Activated T-helper 17 cell treated with anti-CD3 and anti-CD28 coated beads, Interleukin-2, amount 50 U/mL, for 72 hours (primary cell): ENCODE data around the gene NEK9. TPM values are rescaled to one million over a fixed set of nuclear protein-coding genes. Genes with fewer than 3 reads are reported as not detected.

Experiments
- ATAC-seq: fragments of 150-1000 bp; cut with Tn5 transposase; replicated peaks from 2 replicates; pipeline ENCODE4 v1.10.0; 2021; ENCODE audit warnings: mild to moderate bottlenecking, moderate library complexity
- H3K27ac Mint-ChIP-seq: one replicate; pipeline ENCODE4 v1.8.0; 2022; ENCODE audit warnings: mixed read lengths
- H3K27me3 Mint-ChIP-seq: one replicate; pipeline ENCODE4 v1.8.0; 2022; ENCODE audit warnings: mixed read lengths
- H3K36me3 Mint-ChIP-seq: one replicate; pipeline ENCODE4 v1.8.0; 2022; ENCODE audit warnings: low read depth, mild to moderate bottlenecking, mixed read lengths
- H3K4me1 Mint-ChIP-seq: one replicate; pipeline ENCODE4 v1.8.0; 2022; ENCODE audit warnings: mixed read lengths
- H3K4me3 Mint-ChIP-seq: one replicate; pipeline ENCODE4 v1.8.0; 2022; ENCODE audit warnings: mild to moderate bottlenecking, mixed read lengths
- H3K9me3 Mint-ChIP-seq: one replicate; pipeline ENCODE4 v1.8.0; 2022; ENCODE audit warnings: mixed read lengths
- total RNA-seq, 2 donors: library from RNA; stranded (reverse); gene quantifications; one replicate each; pipeline ENCODE4 v1.2.3, GENCODE V29; 2022

NEK9 gene
- total RNA-seq, 2 donors from 2014 or later: 49.4 to 52.4 TPM

- no peaks in the 10 kb centered on the region for H3K9me3 Mint-ChIP-seq
- no peak overlapping the region for H3K27ac Mint-ChIP-seq
- H3K36me3 Mint-ChIP-seq: peaks cover 97% of the 10 kb centered on the region
- H3K4me1 Mint-ChIP-seq: no peaks in the 10 kb centered on the region
- no peak for ATAC-seq
- H3K27me3 Mint-ChIP-seq: no peaks in the 10 kb centered on the region
- no peak overlapping the region for H3K4me3 Mint-ChIP-seq
Observed at GRCh38 chr14:75107186-75107585, 19.7 kb downstream of the NEK9 start.

- no peaks in the 10 kb centered on the region for H3K4me1 Mint-ChIP-seq
- peak overlapping the region; percentile 10 for H3K27ac Mint-ChIP-seq
- no peak for ATAC-seq
- no peaks in the 10 kb centered on the region for H3K9me3 Mint-ChIP-seq
- no peak overlapping the region for H3K4me3 Mint-ChIP-seq
- no peaks in the 10 kb centered on the region for H3K27me3 Mint-ChIP-seq
- H3K36me3 Mint-ChIP-seq: peaks cover 94% of the 10 kb centered on the region
Observed at GRCh38 chr14:75101491-75101890, 25.4 kb downstream of the NEK9 start.

GRCh38 chr14:75098682-75099081 is 28.2 kb downstream of the NEK9 start:
- H3K4me3 Mint-ChIP-seq: no peak overlapping the region
- H3K27ac Mint-ChIP-seq: no peak overlapping the region
- no peaks in the 10 kb centered on the region for H3K9me3 Mint-ChIP-seq
- H3K36me3 Mint-ChIP-seq: peaks cover 94% of the 10 kb centered on the region
- no peaks in the 10 kb centered on the region for H3K4me1 Mint-ChIP-seq
- ATAC-seq: no peak
- no peaks in the 10 kb centered on the region for H3K27me3 Mint-ChIP-seq

GRCh38 chr14:75098212-75098611 is 28.6 kb downstream of the NEK9 start:
- no peak overlapping the region for H3K27ac Mint-ChIP-seq
- H3K4me3 Mint-ChIP-seq: no peak overlapping the region
- no peaks in the 10 kb centered on the region for H3K27me3 Mint-ChIP-seq
- no peaks in the 10 kb centered on the region for H3K9me3 Mint-ChIP-seq
- H3K36me3 Mint-ChIP-seq: peaks cover 93% of the 10 kb centered on the region
- no peak for ATAC-seq
- no peaks in the 10 kb centered on the region for H3K4me1 Mint-ChIP-seq

GRCh38 chr14:75096959-75097358 is 29.9 kb downstream of the NEK9 start:
- Mint-ChIP-seq H3K27ac (no peak overlapping the region), H3K9me3 (no peaks in the 10 kb centered on the region), H3K4me1 (no peaks in the 10 kb centered on the region), H3K36me3 (peaks cover 94% of the 10 kb centered on the region), H3K27me3 (no peaks in the 10 kb centered on the region), H3K4me3 (no peak overlapping the region)
- ATAC-seq: no peak

GRCh38 chr14:75095690-75096089 is 31.2 kb downstream of the NEK9 start:
- peaks cover 94% of the 10 kb centered on the region for H3K36me3 Mint-ChIP-seq
- H3K4me1 Mint-ChIP-seq: no peaks in the 10 kb centered on the region
- no peak overlapping the region for H3K27ac Mint-ChIP-seq
- no peaks in the 10 kb centered on the region for H3K9me3 Mint-ChIP-seq
- ATAC-seq: no peak
- no peaks in the 10 kb centered on the region for H3K27me3 Mint-ChIP-seq
- H3K4me3 Mint-ChIP-seq: no peak overlapping the region

GRCh38 chr14:75094896-75095295 is 32.0 kb downstream of the NEK9 start:
- no peak overlapping the region for H3K4me3 Mint-ChIP-seq
- H3K9me3 Mint-ChIP-seq: no peaks in the 10 kb centered on the region
- H3K27me3 Mint-ChIP-seq: no peaks in the 10 kb centered on the region
- peaks cover 95% of the 10 kb centered on the region for H3K36me3 Mint-ChIP-seq
- ATAC-seq: no peak
- no peaks in the 10 kb centered on the region for H3K4me1 Mint-ChIP-seq
- H3K27ac Mint-ChIP-seq: no peak overlapping the region

GRCh38 chr14:75092698-75093097 is 34.1 kb downstream of the NEK9 start:
- H3K27ac Mint-ChIP-seq: no peak overlapping the region
- H3K36me3 Mint-ChIP-seq: peaks cover 87% of the 10 kb centered on the region
- H3K9me3 Mint-ChIP-seq: no peaks in the 10 kb centered on the region
- no peak for ATAC-seq
- H3K4me3 Mint-ChIP-seq: no peak overlapping the region
- H3K4me1 Mint-ChIP-seq: no peaks in the 10 kb centered on the region
- H3K27me3 Mint-ChIP-seq: no peaks in the 10 kb centered on the region

GRCh38 chr14:75091251-75091650 is 35.6 kb downstream of the NEK9 start:
- Mint-ChIP-seq H3K27me3 (no peaks in the 10 kb centered on the region), H3K27ac (no peak overlapping the region), H3K4me1 (no peaks in the 10 kb centered on the region), H3K36me3 (peaks cover 87% of the 10 kb centered on the region), H3K4me3 (no peak overlapping the region), H3K9me3 (no peaks in the 10 kb centered on the region)
- no peak for ATAC-seq

GRCh38 chr14:75090353-75090752 is 36.5 kb downstream of the NEK9 start:
- no peak for ATAC-seq
- Mint-ChIP-seq H3K4me3 (no peak overlapping the region), H3K27ac (no peak overlapping the region), H3K4me1 (no peaks in the 10 kb centered on the region), H3K36me3 (peaks cover 87% of the 10 kb centered on the region), H3K9me3 (no peaks in the 10 kb centered on the region), H3K27me3 (no peaks in the 10 kb centered on the region)

- ATAC-seq: peak; percentile 63
- H3K36me3 Mint-ChIP-seq: peaks cover 87% of the 10 kb centered on the region
- H3K27ac Mint-ChIP-seq: no peak overlapping the region
- no peaks in the 10 kb centered on the region for H3K27me3 Mint-ChIP-seq
- H3K4me1 Mint-ChIP-seq: no peaks in the 10 kb centered on the region
- no peak overlapping the region for H3K4me3 Mint-ChIP-seq
- no peaks in the 10 kb centered on the region for H3K9me3 Mint-ChIP-seq
Observed at GRCh38 chr14:75088566-75089373, 38.1 kb downstream of the NEK9 start.

GRCh38 chr14:75088153-75088552 is 38.7 kb downstream of the NEK9 start:
- no peak overlapping the region for H3K4me3 Mint-ChIP-seq
- no peaks in the 10 kb centered on the region for H3K27me3 Mint-ChIP-seq
- no peak for ATAC-seq
- H3K4me1 Mint-ChIP-seq: no peaks in the 10 kb centered on the region
- H3K27ac Mint-ChIP-seq: no peak overlapping the region
- H3K36me3 Mint-ChIP-seq: peaks cover 89% of the 10 kb centered on the region
- H3K9me3 Mint-ChIP-seq: no peaks in the 10 kb centered on the region

GRCh38 chr14:75084513-75084912 is 42.3 kb downstream of the NEK9 start:
- H3K36me3 Mint-ChIP-seq: peaks cover 69% of the 10 kb centered on the region
- no peak for ATAC-seq
- H3K27me3 Mint-ChIP-seq: no peaks in the 10 kb centered on the region
- H3K4me3 Mint-ChIP-seq: no peak overlapping the region
- H3K4me1 Mint-ChIP-seq: no peaks in the 10 kb centered on the region
- H3K27ac Mint-ChIP-seq: peak overlapping the region; percentile 52
- H3K9me3 Mint-ChIP-seq: no peaks in the 10 kb centered on the region

GRCh38 chr14:75083271-75083670 is 43.6 kb downstream of the NEK9 start:
- Mint-ChIP-seq H3K36me3 (peaks cover 62% of the 10 kb centered on the region), H3K4me1 (no peaks in the 10 kb centered on the region), H3K4me3 (no peak overlapping the region), H3K27ac (peak overlapping the region; percentile 52), H3K9me3 (no peaks in the 10 kb centered on the region), H3K27me3 (no peaks in the 10 kb centered on the region)
- ATAC-seq: no peak

- Mint-ChIP-seq H3K36me3 (peaks cover 47% of the 10 kb centered on the region), H3K27me3 (no peaks in the 10 kb centered on the region), H3K4me1 (no peaks in the 10 kb centered on the region), H3K27ac (no peak overlapping the region), H3K9me3 (no peaks in the 10 kb centered on the region), H3K4me3 (no peak overlapping the region)
- ATAC-seq: no peak
Observed at GRCh38 chr14:75081660-75082229, 45.1 kb downstream of the NEK9 start.
